Activated CD4-positive, alpha-beta T cell treated with anti-CD3 and anti-CD28 coated beads, Interleukin-2, amount 10 ng/mL, durations not matched to agents 7 days and 5 days (primary cell): ENCODE measurements around the gene SFSWAP. TPM values are rescaled to one million over a fixed set of nuclear protein-coding genes. Genes with fewer than 3 reads are reported as not detected.
"Not testable (repeated sequence)": the region's sequence is repeated elsewhere in the genome, so short reads cannot be mapped to it uniquely, and the experiment has no call there.

Source experiments
- CTCF ChIA-PET: fragments of 350-600 bp; sonication (Branson Sonifier 250); formaldehyde crosslinking; loops from one replicate; lab custom pipeline; 2021; ENCODE audit warnings: antibody characterized with exemption; lab: Charles Lee
- POLR2A ChIA-PET: fragments of 350-600 bp; sonication (Branson Sonifier 250); formaldehyde crosslinking; loops from one replicate; lab custom pipeline; 2021; ENCODE audit warnings: antibody characterized with exemption; lab: Charles Lee
- DNase-seq: peaks from one replicate; pipeline ENCODE4 v3.0.0-alpha.2; 2020
- H3K27ac Mint-ChIP-seq: one replicate; pipeline ENCODE4 v1.8.0; 2021; ENCODE audit warnings: mild to moderate bottlenecking, moderate library complexity, mixed read lengths
- H3K27me3 Mint-ChIP-seq: one replicate; pipeline ENCODE4 v1.8.0; 2021; ENCODE audit warnings: mixed read lengths
- H3K36me3 Mint-ChIP-seq: one replicate; pipeline ENCODE4 v1.8.0; 2021; ENCODE audit warnings: low read depth, mixed read lengths
- H3K4me1 Mint-ChIP-seq: one replicate; pipeline ENCODE4 v1.8.0; 2021; ENCODE audit warnings: mixed read lengths
- H3K4me3 Mint-ChIP-seq: one replicate; pipeline ENCODE4 v1.8.0; 2021; ENCODE audit warnings: mild to moderate bottlenecking, moderate library complexity, mixed read lengths
- H3K9me3 Mint-ChIP-seq: one replicate; pipeline ENCODE4 v1.8.0; 2021; ENCODE audit warnings: mixed read lengths
- total RNA-seq, 2 experiments: library from RNA; stranded (reverse); gene quantifications; one replicate each; pipeline ENCODE4 v1.2.3, GENCODE V29; 2021

Gene SFSWAP
- total RNA-seq, 2 experiments from 2014 or later, result 51.4 to 59.0 TPM

DNA sequence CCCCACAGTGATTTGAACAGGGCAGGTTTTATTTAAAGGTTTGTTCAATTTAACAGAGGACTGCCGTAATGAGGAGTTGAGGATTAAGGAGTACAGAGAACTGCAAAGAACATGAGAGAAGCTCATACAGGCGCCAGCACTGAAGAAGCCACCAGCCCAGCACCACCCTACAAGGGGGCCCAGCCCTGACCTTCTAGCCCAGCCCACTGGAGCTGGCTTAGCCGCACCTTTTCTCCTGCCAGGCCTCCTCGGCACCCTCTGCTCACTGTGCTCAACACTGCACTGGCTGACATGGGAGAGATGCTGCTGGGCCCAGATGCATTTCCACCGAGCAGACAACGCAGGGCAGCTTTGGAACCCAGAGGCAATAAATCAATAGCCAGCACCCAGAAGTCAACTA, 36.5 kb upstream of the SFSWAP start:
- CTCF ChIA-PET, result no interaction called here
- Mint-ChIP-seq H3K27me3 (peaks cover 2% of the 10 kb centered on the region), H3K27ac (no peak overlapping the region), H3K9me3 (peaks cover 3% of the 10 kb centered on the region), H3K4me3 (no peak overlapping the region), H3K4me1 (no peaks in the 10 kb centered on the region), H3K36me3 (no peaks in the 10 kb centered on the region)
- POLR2A ChIA-PET, result no interaction called here
- DNase-seq, result no peak

DNA sequence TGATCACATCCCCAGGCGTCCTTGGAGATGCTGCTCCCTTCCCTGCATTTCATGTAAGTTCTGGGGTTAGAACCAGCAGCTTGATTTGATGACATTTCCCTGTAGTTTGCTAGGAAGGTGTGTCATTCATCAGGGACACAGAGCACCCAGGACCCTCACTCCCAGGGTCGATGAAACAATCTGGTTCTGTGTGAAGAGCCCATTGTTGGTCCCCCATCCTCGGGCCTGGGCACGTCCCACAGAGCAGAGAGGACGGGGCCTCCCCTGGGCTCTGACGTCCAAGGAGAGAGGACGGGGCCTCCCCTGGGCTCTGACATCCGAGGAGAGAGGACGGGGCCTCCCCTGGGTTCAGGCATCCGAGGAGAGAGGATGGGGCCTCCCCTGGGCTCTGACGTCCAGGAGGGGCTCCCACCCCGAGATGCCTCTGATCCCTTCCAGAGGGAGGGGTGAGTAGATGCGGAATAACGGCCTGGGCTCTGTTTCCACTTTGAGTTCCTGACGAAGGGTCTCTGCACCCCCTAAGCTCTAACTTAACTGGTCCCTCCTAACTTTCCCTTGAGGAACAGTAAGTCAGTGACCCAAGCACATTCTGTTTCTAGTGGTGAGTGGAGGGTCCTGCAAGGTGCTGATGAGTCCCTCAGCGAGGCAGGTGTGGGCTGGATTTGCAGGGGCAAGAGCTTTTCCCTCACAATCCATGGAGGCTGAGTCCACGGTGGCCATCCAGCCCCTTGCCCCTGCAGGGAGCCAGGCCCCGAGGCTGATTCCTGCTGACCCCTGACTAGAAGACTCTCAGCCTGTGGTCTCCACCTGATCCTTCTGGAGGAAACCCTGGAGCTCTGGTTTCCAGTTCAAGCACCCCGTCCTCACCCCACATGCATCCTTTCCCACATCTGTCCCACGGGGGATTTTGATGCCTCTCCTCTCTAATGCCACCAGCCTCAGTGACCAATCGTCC, 35.5 kb upstream of the SFSWAP start:
- Mint-ChIP-seq H3K36me3 (no peaks in the 10 kb centered on the region), H3K4me3 (no peak overlapping the region), H3K4me1 (no peaks in the 10 kb centered on the region), H3K27me3 (peaks cover 2% of the 10 kb centered on the region), H3K9me3 (peaks cover 3% of the 10 kb centered on the region), H3K27ac (no peak overlapping the region)
- DNase-seq, result no peak
- ChIA-PET POLR2A (no interaction called here), CTCF (no interaction called here)

DNA sequence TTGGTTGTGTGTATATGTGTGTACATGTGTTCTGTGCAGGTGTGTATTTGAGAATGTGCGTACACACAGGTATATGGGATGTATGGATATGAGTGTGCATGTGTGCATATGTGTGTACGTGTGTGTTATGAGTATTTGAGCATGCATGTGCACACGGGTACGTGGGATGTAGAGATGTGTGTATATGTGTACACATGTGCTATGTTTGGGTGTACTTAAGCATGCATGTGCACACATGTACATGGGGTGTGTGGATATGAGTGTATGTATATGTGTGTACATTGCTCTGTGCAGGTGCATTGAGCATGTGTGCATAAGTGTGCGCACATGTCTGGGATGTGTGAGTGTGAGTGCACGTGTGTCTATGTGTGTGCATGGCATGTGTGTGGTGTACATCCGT, 34.3 kb upstream of the SFSWAP start:
- Mint-ChIP-seq H3K4me3 (no peak overlapping the region), H3K4me1 (no peaks in the 10 kb centered on the region), H3K9me3 (peaks cover 3% of the 10 kb centered on the region), H3K27me3 (no peaks in the 10 kb centered on the region), H3K27ac (no peak overlapping the region), H3K36me3 (no peaks in the 10 kb centered on the region)
- ChIA-PET CTCF (no interaction called here), POLR2A (no interaction called here)
- no peak for DNase-seq

- H3K27ac Mint-ChIP-seq, POLR2A ChIA-PET, DNase-seq, H3K36me3 Mint-ChIP-seq, H3K4me1 Mint-ChIP-seq, CTCF ChIA-PET, H3K9me3 Mint-ChIP-seq, H3K27me3 Mint-ChIP-seq, H3K4me3 Mint-ChIP-seq: not testable (repeated sequence)
Measured at GRCh38 chr12:131677067-131677466, 33.8 kb upstream of the SFSWAP start.

DNA sequence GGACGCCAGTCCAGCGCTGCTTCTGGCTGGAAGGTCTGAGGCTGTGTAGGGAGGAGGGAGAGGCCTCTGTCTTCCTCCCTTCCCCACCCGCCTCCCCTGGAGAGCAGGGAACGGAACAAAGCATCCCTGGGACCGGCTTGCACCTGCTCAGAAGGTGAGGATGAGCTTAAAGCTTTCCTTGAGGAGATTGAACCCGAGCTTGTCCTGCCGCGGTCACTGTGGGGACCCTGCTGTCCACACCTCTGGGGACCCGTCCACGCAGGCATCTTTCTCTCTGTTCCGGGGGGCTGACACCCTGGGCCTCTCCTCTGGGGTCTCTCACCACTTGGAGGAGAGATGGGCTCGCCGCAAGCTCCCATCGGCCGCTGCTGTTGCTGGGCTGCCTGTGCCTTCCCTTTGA, 33.2 kb upstream of the SFSWAP start:
- Mint-ChIP-seq H3K27me3 (no peaks in the 10 kb centered on the region), H3K9me3 (peaks cover 4% of the 10 kb centered on the region), H3K4me3 (no peak overlapping the region), H3K27ac (no peak overlapping the region), H3K36me3 (no peaks in the 10 kb centered on the region), H3K4me1 (peaks cover 5% of the 10 kb centered on the region)
- no peak for DNase-seq
- POLR2A ChIA-PET, result no interaction called here
- CTCF ChIA-PET, result no interaction called here

- POLR2A ChIA-PET, H3K27ac Mint-ChIP-seq, H3K9me3 Mint-ChIP-seq, H3K4me1 Mint-ChIP-seq, H3K4me3 Mint-ChIP-seq, DNase-seq, H3K36me3 Mint-ChIP-seq, H3K27me3 Mint-ChIP-seq, CTCF ChIA-PET: not testable (repeated sequence)
Measured at GRCh38 chr12:131678389-131679181, 32.3 kb upstream of the SFSWAP start.

DNA sequence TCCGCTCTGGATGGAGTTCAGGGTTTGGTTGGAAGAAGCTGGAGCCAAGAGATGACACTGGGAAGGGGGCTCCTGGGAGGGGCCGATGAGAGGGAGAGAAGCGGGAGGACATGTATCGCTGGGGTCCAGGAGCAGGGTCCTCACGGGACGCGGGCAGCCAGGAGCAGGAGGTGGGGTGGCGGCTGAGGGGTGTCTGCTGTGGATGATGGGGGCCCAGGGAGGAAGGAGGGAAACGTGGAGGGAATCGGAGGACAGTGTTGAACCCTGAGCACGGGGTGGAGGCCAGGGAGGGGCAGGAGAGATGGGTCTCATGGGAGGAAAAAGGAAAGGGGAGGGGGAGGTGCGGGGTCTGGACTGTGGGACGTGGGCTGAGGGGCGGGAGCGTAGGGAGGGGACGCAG, 31.7 kb upstream of the SFSWAP start:
- H3K4me3 Mint-ChIP-seq, H3K27ac Mint-ChIP-seq, CTCF ChIA-PET: not testable (repeated sequence)

GRCh38 chr12:131679816-131680215, 31.1 kb upstream of the SFSWAP start:
- DNase-seq, H3K9me3 Mint-ChIP-seq, H3K27me3 Mint-ChIP-seq, POLR2A ChIA-PET, H3K27ac Mint-ChIP-seq, H3K4me3 Mint-ChIP-seq, H3K36me3 Mint-ChIP-seq, CTCF ChIA-PET, H3K4me1 Mint-ChIP-seq: not testable (repeated sequence)

More for the DNA sequence above, 31.7 kb upstream of the SFSWAP start:
- H3K27me3 Mint-ChIP-seq, H3K9me3 Mint-ChIP-seq, DNase-seq, POLR2A ChIA-PET, H3K4me1 Mint-ChIP-seq, H3K36me3 Mint-ChIP-seq: not testable (repeated sequence)

- CTCF ChIA-PET, H3K4me1 Mint-ChIP-seq, H3K27me3 Mint-ChIP-seq, POLR2A ChIA-PET, H3K4me3 Mint-ChIP-seq, DNase-seq, H3K9me3 Mint-ChIP-seq, H3K36me3 Mint-ChIP-seq: not testable (repeated sequence)
- peak overlapping the region; percentile 9 for H3K27ac Mint-ChIP-seq
Measured at GRCh38 chr12:131680392-131681256, 30.3 kb upstream of the SFSWAP start.

DNA sequence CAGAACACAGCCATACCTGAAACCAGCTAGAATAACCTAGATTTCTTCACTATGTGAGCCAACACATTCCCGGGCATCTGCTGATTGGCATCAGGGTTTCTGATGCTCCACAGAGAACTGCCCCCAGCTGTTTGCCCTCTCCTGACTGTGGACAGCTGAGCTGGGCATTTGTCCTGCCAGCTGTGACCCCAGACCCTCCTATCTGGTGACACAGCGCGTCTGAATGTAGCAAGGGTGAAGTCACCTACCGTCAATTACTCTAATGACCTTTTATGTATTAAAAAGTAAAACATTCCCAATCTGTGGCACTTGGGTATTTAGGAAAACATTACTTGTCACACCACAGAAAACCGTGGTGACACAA, 29.7 kb upstream of the SFSWAP start:
- ChIA-PET CTCF (no interaction called here), POLR2A (no interaction called here)
- peaks cover 9% of the 10 kb centered on the region for H3K4me1 Mint-ChIP-seq
- peak overlapping the region; percentile 9 for H3K27ac Mint-ChIP-seq
- no peaks in the 10 kb centered on the region for H3K27me3 Mint-ChIP-seq
- no peak overlapping the region for H3K4me3 Mint-ChIP-seq
- H3K36me3 Mint-ChIP-seq, result no peaks in the 10 kb centered on the region
- DNase-seq, result no peak
- peaks cover 8% of the 10 kb centered on the region for H3K9me3 Mint-ChIP-seq

GRCh38 chr12:131681746-131682509, 29.0 kb upstream of the SFSWAP start:
- H3K27me3 Mint-ChIP-seq, POLR2A ChIA-PET: not testable (repeated sequence)

DNA sequence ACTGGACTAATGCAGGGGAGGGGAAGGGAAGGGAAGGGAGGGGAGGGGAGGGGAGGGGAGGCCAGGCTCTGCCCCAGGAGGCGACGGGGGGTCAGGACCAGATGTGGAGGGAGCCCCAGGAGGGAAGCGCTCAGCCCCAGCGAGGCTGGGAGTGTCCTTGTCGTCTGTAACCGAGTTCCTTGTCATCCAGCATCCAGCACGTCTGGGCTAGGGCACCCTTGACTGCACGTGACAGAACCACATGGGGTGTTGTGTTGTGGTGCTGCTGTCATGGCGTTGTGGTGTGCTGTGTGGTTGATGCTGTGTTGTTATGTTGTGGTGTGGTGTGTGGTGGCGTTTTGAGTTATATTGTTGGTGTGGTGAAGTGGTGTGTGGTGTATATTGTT, 28.4 kb upstream of the SFSWAP start:
- no peaks in the 10 kb centered on the region for H3K36me3 Mint-ChIP-seq
- CTCF ChIA-PET, result no interaction called here

More at GRCh38 chr12:131681746-131682509, 29.0 kb upstream of the SFSWAP start:
- not testable (repeated sequence) for H3K9me3 Mint-ChIP-seq, H3K36me3 Mint-ChIP-seq, H3K27ac Mint-ChIP-seq, H3K4me1 Mint-ChIP-seq
- peak overlapping the region; percentile 27 for H3K4me3 Mint-ChIP-seq
- peak; percentile 78 for DNase-seq
- CTCF ChIA-PET, result interaction anchor here (0.7 kb wide), 1 partner anchor 951 kb away, joined by 3 read pairs; no protein-coding TSS in a partner anchor

More for the DNA sequence above, 28.4 kb upstream of the SFSWAP start:
- Mint-ChIP-seq H3K27ac (peak overlapping the region; percentile 81), H3K9me3 (peaks cover 5% of the 10 kb centered on the region), H3K4me1 (peaks cover 9% of the 10 kb centered on the region), H3K4me3 (peak overlapping the region; percentile 24), H3K27me3 (no peaks in the 10 kb centered on the region)
- DNase-seq, result peak; percentile 36
- POLR2A ChIA-PET, result no interaction called here
